Coronary artery (tissue), 2 donors: ENCODE measurements around the gene ASB18.

Experiments used
- DNase-seq: peaks from one replicate; pipeline ENCODE4 v3.0.0-alpha.2; 2017; ENCODE audit warnings: low spot score
- H3K27ac ChIP-seq, 2 donors: fragments of 200-600 bp; sonication (generic); one replicate each; pipeline ENCODE4 v1.5.1; 2016 to 2019
- H3K4me3 ChIP-seq: fragments of 200-600 bp; sonication (generic); 2 replicates; pipeline ENCODE4 v1.5.1; 2016; ENCODE audit warnings: mild to moderate bottlenecking, moderate library complexity
- TF ChIP-seq, protein P1 (sequence below): fragments of 200-600 bp; sonication (generic); IDR thresholded peaks from one replicate; pipeline ENCODE4 v1.5.1; 2019; ENCODE audit warnings: antibody characterized with exemption

ASB18 gene

DNA sequence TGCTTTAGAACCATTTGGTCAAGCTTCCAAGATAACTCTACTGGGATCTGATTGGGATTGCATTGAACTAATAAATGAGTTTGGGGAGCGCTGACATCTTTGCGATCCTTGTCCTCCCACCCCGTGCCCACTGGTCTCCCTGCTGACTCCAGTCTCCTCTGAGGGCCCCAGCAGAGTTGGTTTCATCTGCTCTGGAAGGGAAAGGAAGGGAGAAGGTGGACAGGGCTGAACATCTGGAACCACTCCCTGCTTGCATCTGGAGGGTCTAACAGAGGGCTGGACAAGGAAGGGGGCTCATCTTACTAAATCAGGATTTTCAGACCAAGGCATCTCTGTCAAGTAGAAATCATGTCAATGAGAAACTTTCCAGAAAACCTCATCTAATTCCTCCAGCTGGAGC, 108.8 kb downstream of the ASB18 start:
- no peak overlapping the region for H3K27ac ChIP-seq
- no peak overlapping the region for H3K4me3 ChIP-seq
- TF ChIP-seq, protein P1, sequence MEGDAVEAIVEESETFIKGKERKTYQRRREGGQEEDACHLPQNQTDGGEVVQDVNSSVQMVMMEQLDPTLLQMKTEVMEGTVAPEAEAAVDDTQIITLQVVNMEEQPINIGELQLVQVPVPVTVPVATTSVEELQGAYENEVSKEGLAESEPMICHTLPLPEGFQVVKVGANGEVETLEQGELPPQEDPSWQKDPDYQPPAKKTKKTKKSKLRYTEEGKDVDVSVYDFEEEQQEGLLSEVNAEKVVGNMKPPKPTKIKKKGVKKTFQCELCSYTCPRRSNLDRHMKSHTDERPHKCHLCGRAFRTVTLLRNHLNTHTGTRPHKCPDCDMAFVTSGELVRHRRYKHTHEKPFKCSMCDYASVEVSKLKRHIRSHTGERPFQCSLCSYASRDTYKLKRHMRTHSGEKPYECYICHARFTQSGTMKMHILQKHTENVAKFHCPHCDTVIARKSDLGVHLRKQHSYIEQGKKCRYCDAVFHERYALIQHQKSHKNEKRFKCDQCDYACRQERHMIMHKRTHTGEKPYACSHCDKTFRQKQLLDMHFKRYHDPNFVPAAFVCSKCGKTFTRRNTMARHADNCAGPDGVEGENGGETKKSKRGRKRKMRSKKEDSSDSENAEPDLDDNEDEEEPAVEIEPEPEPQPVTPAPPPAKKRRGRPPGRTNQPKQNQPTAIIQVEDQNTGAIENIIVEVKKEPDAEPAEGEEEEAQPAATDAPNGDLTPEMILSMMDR = no peak
- DNase-seq = no peak

GRCh38 chr2:236146436-236146835, 117.8 kb downstream of the ASB18 start:
- no peak overlapping the region for H3K4me3 ChIP-seq
- no peak overlapping the region for H3K27ac ChIP-seq
- TF ChIP-seq, protein P1 = no peak
- no peak for DNase-seq

- Histone ChIP-seq H3K4me3 (no peak overlapping the region), H3K27ac (no peak overlapping the region)
- TF ChIP-seq, protein P1 = no peak
- no peak for DNase-seq
Observed at GRCh38 chr2:236143811-236144210, 120.4 kb downstream of the ASB18 start.
